ENCODE results near the gene CLEC1B.
A peak's percentile ranks its signal among the peaks of the same experiment; 100 is the strongest.
"Not testable (repeated sequence)": the region's sequence is repeated elsewhere in the genome, so short reads cannot be mapped to it uniquely, and the experiment has no call there.

CLEC1B gene

DNA sequence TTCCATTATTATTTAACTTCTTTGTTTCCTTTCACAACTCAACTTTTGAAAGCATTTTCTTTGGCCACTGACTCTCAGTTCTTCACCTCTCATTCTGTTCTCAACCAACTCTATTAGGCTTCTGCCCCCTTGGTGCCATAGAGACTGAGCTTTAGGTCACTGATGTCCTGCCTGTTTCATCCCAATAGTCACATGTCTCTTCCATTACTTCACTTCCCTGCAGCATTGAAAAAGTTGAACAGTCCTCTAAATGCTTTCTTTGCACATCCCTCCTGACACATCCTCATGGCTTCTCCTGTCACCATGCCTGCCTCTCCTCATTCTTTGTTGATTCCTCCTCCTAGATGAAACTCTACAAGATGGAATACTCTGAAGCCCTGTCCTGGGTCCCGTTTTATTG, 25.0 kb downstream of the CLEC1B start:
- DNase-seq, result no peak

DNA sequence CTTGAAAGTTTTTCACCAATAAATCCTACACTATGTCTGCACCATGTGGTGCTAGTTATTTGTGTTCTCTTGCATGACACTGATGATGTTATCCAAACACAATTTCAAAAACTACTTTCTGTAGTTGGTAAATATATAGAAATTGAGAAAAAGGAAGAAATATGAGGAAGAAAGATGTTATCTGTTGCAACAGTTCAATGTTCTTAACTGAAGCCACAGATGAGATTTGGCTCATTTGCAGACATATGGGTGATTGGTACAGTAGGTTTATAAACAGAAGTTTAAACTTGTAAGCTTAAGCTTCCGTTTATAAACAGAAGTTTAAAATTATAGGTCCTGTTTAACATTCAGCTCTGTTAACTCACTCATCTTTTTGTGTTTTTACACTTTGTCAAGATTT, 27.7 kb downstream of the CLEC1B start, which contains the start of gene CLEC12A:
Gene CLEC12A (plus strand): TSS at position 229 of the 400 bp plus-strand sequence. CDS start 188 bp downstream, outside the sequence.
- DNase-seq, result no peak

DNA sequence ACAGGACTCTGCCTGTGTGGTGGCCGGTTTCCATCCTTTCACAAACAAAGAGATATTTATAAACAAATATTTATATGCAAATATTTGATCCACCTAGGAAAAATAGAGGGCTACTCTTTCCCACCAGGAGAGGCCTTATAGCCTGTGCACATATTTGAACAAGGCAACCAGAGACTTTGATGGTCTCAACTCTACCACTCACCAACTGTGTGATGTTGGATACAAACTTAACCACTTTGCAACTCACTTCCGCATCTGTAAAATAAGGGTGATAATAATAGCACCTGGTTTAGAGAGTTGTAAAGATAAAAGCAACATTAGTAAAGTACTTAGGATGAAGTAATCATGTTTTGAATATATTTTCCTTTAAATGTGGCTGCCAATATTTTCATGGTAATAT, 29.2 kb downstream of the CLEC1B start:
- no peak for DNase-seq

DNA sequence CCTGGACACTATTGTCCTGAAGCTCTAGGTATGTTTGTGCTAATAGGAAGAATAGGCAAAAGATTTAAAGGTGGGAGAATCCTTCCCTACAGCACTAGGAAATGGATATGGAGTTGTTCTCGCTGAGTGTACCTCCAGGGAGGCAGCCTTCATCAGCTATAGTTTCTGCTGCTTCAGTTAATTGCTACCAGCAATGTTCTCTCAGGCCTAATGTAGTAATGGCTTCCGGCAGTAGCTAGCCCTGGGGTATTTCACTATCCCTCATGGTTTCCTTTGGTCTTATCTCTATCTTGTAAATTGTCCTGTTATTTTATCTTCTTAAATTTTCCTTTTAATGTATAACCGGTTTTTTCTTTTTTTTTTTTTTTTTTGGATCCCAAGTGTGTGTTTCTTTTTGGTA, 37.0 kb downstream of the CLEC1B start:
- no peak for DNase-seq

DNA sequence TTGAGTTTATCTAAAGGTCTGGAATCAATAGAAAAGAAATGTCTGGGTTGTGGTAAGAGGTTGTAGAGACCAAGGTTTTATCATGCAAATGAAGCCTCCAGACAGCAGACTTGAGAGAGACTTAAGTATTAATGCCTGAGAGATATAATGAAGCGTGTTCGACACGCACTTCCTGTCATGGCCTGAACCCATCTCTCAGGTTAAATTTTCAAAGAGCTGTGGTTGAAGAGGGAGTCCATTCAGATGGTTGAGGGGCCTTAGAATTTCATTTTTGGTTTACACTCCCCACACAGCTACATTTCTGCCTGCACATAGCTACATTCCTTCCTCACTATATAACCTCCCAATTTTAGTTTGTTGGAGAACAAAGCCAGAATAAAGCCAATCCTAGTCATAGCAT, 37.8 kb downstream of the CLEC1B start:
- DNase-seq, result no peak

DNA sequence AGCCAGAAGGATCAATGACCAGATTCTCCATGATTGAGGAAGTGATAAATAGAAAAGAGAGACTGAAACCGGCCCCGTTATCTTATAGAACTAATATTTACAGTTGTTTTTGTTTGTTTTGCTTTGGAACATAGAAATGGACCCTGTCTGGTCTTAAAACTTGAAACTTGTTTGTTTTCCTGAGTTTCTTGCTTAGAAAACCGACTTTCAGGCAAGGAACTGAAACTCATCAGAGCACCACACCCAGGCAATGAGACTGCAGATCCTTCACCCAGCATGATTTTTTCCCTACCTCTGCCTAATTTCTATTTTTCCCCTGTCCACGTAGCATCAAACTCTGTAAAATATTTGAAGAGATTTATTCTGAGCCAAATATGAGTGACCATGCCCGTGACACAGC, 38.3 kb downstream of the CLEC1B start:
- DNase-seq, result no peak

DNA sequence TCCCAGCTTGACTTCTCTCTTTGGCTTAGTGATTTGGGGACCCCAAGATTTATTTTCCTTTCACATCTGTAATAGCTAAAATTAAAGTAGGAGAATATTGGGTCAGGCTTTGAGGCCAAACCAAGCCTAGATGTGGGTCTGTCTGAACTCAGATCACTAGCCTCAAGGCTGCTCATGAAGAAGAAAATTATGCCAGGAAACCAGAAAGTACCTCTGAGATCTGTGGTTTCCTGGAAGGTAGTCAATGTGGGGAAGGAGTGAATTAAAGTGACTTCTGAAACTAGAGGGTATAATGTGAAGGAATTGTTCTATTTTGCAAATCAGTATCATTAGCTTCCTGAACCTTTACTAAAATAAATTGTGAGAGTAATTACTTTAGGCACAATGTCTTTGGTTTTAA, 41.1 kb downstream of the CLEC1B start:
- DNase-seq, result no peak

DNA sequence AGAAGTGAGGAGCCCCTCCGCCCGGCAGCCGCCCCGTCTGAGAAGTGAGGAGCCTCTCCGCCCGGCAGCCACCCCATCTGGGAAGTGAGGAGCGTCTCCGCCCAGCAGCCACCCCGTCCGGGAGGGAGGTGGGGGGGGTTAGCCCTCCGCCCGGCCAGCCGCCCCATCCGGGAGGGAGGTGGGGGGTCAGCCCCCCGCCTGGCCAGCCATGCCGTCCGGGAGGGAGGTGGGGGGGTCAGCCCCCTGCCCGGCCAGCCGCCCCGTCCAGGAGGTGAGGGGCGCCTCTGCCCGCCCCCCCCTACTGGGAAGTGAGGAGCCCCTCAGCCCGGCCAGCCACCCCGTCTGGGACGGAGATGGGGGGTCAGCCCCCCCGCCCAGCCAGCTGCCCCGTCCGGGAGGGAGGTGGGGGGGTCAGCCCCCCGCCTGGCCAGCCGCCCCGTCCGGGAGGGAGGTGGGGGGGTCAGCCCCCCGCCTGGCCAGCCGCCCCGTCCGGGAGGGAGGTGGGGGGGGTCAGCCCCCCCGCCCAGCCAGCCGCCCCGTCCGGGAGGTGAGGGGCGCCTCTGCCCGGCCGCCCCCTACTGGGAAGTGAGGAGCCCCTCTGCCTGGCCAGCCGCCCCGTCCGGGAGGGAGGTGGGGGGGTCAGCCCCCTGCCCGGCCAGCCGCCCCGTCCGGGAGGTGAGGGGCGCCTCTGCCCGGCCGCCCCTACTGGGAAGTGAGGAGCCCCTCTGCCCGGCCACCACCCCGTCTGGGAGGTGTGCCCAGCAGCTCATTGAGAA, 45.8 kb downstream of the CLEC1B start:
- not testable (repeated sequence) for DNase-seq

DNA sequence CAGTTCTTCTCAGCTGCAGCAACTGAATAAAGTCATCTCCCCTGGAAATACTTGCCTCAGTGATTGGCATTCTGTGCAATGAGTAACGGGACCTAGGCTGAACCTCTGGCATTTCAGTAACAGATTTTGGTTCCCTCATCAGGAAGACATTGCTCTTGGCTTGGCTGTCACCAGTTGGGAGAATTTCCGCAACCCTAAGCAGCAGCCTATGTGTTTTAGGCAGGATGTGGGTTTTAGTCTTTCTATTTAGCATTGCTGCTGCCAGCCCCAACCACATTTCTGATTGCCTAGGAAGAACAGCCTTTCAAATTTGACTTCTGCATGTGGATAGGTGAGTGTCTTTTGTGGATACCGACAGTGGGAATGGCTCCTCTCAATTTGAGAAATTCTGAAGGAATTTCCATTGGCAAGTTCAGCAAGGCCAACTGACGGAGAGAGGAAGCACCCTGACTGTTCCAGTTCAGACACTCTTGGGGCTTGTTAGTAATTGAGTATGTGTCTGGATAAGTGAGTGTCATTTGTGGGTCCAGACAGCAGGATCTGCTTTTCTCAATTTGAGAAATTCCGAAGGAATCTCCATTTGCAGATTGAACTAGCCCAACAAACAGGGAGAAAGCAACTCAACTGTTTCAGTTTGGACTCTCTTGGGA, 47.8 kb downstream of the CLEC1B start:
- DNase-seq, result peak; percentile 36

DNA sequence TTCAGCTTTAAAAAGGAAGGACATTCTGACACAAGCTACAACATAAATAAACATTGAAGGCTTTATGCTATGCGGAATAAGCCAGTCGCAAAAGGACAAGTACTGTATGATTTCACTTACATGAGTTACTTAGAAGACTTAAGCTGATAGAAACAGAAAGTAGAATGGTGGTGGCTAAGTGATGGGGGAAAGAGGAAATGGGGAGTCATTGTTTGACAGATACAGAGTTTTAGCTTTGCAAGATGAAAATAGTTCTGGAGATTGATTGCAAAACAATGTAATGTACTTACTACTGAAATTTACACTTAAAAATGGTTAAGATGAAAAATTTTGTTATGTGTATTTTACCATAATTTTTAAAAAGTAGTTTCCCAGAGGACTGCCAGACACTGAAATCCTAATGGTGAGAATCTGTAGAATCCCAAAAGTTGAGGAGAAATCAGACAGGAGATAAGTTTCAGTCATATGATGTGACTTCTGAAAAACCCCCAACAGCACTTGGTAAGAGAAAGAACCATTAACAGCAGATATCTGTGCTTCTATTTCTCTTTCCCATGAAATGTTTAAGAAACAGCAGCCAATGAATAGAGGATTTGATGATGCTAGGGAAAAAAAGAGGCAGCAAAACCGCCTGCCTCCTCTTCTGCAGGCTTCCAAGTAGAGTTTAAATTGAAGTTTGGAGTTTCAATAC, 50.2 kb downstream of the CLEC1B start:
- no peak for DNase-seq

DNA sequence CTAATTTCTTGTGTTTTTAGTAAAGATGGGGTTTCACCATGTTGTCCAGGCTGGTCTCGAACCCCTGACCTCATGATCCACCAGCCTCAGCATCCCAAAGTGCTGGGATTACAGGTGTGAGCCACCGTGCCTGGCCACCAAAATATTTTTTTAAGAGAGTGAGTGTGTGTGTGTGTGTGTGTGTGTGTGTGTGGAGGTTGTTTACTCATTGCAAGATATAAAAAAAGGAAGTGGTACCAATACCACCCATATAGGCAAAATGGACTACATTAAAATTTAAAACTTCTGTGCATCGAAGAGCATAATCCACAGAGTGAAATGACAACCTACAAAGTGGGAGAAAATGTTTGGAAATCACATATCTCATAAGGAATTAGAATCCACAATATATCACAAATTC, 51.2 kb downstream of the CLEC1B start:
- no peak for DNase-seq

DNA sequence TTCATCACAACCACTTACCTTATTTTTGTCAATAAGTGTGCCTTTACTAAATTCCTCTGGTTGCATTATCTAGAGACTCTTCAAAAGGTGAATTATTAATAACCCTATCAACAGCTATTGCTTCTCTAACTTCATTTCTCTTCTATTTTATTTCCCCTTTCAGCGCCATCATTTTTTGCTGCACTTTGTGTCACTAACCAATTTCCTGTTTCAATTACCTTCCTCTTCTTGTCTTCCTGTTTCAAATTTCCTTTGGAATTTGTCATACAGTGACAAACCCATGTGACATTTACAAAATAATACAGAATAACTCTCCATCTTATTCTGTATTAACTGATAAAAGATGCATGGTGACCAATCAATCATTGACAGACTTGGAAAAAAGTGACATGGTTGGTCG, 54.5 kb downstream of the CLEC1B start:
- DNase-seq, result no peak

DNA sequence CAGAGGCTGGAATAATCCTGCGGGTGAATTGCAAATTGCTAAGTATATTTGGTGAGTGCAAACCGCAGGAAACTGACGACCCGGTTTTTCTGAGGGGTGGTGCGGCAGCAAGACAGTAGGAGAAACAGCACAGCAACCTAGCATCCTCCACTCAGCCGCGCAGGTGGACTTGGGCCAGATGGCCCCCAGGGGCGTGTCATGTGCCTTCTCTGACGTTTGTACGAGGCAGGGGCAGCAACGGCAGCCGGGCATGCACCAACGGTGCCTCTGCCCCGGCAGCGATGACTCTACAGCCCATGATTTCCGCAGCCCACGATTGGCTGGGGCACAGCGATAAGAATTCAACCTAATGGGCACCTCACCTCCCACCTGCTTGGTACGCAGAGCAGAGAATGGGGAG, 55.7 kb downstream of the CLEC1B start:
- peak; percentile 19 for DNase-seq
